Heart right ventricle (tissue), 16 donors: Measurements from ENCODE around the gene RMI1. TPM values are rescaled to one million over a fixed set of nuclear protein-coding genes. Genes with fewer than 3 reads are reported as not detected.

ENCODE experiments used
- ATAC-seq, 8 donors: fragments of 200-7000 bp; cut with Tn5 transposase; one replicate each; pipeline ENCODE4 v1.9.1; 2020; ENCODE audit warnings: mild to moderate bottlenecking in 8 of 8, moderate library complexity in 8 of 8, moderate number of reproducible peaks in 1 of 8
- DNase-seq, 2 donors: peaks; one replicate each; pipeline ENCODE4 v3.0.0-alpha.2; 2020
- H3K27ac ChIP-seq, 10 donors: fragments of 200-600 bp; sonication (generic) in 2 of 10; one replicate each; pipeline versions ENCODE4 v1.5.0 to v1.8.0; 2020 to 2022; ENCODE audit warnings: mild to moderate bottlenecking in 3 of 10
- H3K27me3 ChIP-seq, 7 donors: fragments of 200-600 bp; one replicate each; pipeline ENCODE4 v1.8.0; 2021 to 2022; ENCODE audit warnings: mild to moderate bottlenecking in 2 of 7
- H3K36me3 ChIP-seq, 9 donors: fragments of 200-600 bp; sonication (generic) in 1 of 9; one replicate each; pipeline versions ENCODE4 v1.5.0 to v1.8.0; 2020 to 2022; ENCODE audit warnings: mild to moderate bottlenecking in 2 of 9
- H3K4me1 ChIP-seq, 9 donors: fragments of 200-600 bp; sonication (generic) in 1 of 9; one replicate each; pipeline versions ENCODE4 v1.5.0 to v1.8.0; 2020 to 2022; ENCODE audit warnings: mild to moderate bottlenecking in 4 of 9
- H3K4me3 ChIP-seq, 10 donors: fragments of 200-600 bp; sonication (generic) in 2 of 10; one replicate each; pipeline versions ENCODE4 v1.5.0 to v1.8.0; 2020 to 2022; ENCODE audit warnings: mild to moderate bottlenecking in 7 of 10, moderate library complexity in 2 of 10
- H3K9me3 ChIP-seq, 11 donors: fragments of 200-600 bp in 10 of 11; sonication (generic) in 2 of 11; one replicate each; pipeline versions ENCODE4 v1.5.0 to v1.8.0; 2013 to 2022; ENCODE audit warnings: mild to moderate bottlenecking in 2 of 11, control low read depth in 1 of 11, moderate library complexity in 1 of 11
- WGBS, 2 donors: extraction: QIAGEN DNeasy Blood & Tissue Kit; methylation state at CpG; one replicate each; pipeline ENCODE4 v1.1.7; 2013; ENCODE audit warnings: inconsistent platforms in 1 of 2; 5-methylcytosine and 5-hydroxymethylcytosine counted together
- intact Hi-C, 10 donors: fragments of 100-400 bp; cut with DNase I; formaldehyde crosslinking; loops; one replicate each; pipeline versions ENCODE4 v1.11.1 to v1.14.2; 2022
- polyA plus RNA-seq, 2 donors: library from polyadenylated mRNA; stranded (reverse); fragments of 200-250 nt; gene quantifications; one replicate each; pipeline ENCODE4 v1.2.3, GENCODE V29; 2013
- total RNA-seq, 10 donors: library from RNA; stranded (reverse); fragmentation: NEBNext Ultra II Directional in 3 of 10; extraction: Animal tissue kit (Norgen Biotek cat#: 25700) in 3 of 10; gene quantifications; one replicate each; pipeline versions ENCODE4 v1.2.1 to v1.2.4, GENCODE V29; 2021 to 2023
- TF ChIP-seq, protein P1 (sequence below), 9 donors: fragments of 200-600 bp; sonication (generic) in 2 of 9; IDR thresholded peaks; one replicate each; pipeline versions ENCODE4 v1.5.0 to v1.8.0; 2021 to 2022; ENCODE audit warnings: antibody characterized with exemption in 9 of 9, mild to moderate bottlenecking in 5 of 9, moderate library complexity in 1 of 9
- donor health status: Arrhythmogenic right ventricular cardiomyopathy.
- donor health status: ischemic (EF 13 %, LVEDD 7.1; RV severe dilation, severe dysfunction).
- donor health status: healthy with polysubstance abuse.
- donor health status: DM: no; HTN: yes; CAD: no.
- donor health status: DM: no; HTN: no; CAD: no.
- donor health status: ischemic (EF 25% LVEDD 6.9; RV normal size, moderate dysfunction).
- donor health status: ischemic (EF 25% LVEDD 5.7; RV mildly dilated, moderate dysfunction).
- donor health status: healthy.
- donor health status: DM: yes; HTN: yes; CAD: no.
- donor health status: Ischemic cardiomyopathy.
- donor health status: ischemic (EF 35%, LVEDD 5.7; RV mildly dilated, moderate dysfunction).
- donor health status: nonischemic (EF 11% LVEDD 7.7; RV severe dilation, severe dysfunction).
- donor health status: DM: yes; HTN: yes; CAD: no.
- donor health status: PGD.
- donor health status: ischemic (EF 29% LVEDD 5.4; RV normal size, mild dysfunction).
- donor health status: nonischemic (EF 23%, LVEDD 6.1; RV moderate dilation, normal function).

The RMI1 gene
- total and polyA plus RNA-seq, 12 donors: 2.4 to 9.7 (median 5.4) TPM

DNA sequence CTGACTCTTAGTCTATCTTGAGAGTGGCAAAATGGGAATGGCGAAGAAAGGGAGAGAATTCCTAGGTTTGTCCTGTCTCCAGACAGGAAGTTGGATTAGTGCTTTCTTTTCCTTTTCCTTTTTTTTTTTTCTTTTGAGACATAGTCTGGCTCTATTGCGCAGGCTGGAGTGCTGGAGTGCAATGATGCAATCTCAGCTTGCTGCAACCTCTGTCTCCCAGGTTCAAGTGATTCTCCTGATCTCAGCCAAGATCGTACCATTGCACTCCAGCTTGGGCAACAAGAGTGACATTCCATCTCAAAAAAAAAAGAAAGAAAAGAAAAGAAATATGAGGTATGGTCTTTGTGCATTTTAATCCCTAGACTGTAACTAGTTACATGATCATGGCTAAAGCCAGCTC, 46.8 kb upstream of the RMI1 start:
- H3K4me1 ChIP-seq: peaks cover 0 to 35% (median 8%) of the 10 kb centered on the region in 9 donors
- H3K27me3 ChIP-seq: no peaks in the 10 kb centered on the region
- intact Hi-C loops: loop anchor here in 1 of 10 donors (10.0 kb wide), 1 partner anchor 241 kb away; no protein-coding TSS in a partner anchor
- 74 to 75% methylated on average over 3 of the region's 3 CpGs for WGBS, 2 donors
- ATAC-seq (peak in 1 of 8 donors; percentile 13), DNase-seq (no peak)
- peaks cover 0 to 12% (median 3%) of the 10 kb centered on the region in 9 donors for H3K36me3 ChIP-seq
- no peaks in the 10 kb centered on the region for H3K9me3 ChIP-seq
- no peak overlapping the region for H3K4me3 ChIP-seq
- TF ChIP-seq, protein P1, sequence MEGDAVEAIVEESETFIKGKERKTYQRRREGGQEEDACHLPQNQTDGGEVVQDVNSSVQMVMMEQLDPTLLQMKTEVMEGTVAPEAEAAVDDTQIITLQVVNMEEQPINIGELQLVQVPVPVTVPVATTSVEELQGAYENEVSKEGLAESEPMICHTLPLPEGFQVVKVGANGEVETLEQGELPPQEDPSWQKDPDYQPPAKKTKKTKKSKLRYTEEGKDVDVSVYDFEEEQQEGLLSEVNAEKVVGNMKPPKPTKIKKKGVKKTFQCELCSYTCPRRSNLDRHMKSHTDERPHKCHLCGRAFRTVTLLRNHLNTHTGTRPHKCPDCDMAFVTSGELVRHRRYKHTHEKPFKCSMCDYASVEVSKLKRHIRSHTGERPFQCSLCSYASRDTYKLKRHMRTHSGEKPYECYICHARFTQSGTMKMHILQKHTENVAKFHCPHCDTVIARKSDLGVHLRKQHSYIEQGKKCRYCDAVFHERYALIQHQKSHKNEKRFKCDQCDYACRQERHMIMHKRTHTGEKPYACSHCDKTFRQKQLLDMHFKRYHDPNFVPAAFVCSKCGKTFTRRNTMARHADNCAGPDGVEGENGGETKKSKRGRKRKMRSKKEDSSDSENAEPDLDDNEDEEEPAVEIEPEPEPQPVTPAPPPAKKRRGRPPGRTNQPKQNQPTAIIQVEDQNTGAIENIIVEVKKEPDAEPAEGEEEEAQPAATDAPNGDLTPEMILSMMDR (IDR thresholded peaks at IDR 0.05): no peak
- no peak overlapping the region for H3K27ac ChIP-seq

DNA sequence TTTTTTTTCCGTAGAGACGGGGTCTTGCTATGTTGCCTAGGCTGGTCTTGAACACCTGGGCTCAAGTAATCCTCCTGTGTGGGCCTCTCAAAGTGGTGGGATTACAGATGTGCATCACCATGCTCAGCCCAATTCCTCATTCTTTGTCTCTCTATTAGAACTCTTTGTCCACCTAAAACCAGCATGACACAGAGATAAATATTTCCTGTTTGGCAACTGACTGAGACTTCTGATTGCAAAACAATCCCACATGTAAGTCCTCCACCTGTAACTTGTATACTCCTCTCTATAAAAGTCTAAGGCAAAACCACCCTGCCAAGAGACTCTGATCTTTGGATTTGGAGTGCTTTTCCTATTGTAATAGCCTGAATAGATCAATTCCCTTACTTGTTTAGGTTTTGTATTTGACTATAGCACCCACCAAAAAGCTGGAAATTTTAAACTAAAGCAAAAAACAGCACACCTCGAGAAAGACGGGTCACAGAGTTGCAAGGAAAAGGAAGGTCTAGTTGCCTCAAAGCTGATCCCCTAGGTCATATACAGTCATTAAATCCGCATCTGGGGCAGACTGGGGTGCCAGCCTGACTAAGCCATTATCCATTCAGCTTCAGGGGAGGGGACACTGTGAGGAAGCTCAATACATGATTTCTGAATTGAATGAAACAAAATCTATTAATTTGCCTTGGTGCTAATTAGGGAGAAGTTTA, 45.9 kb upstream of the RMI1 start:
- Histone ChIP-seq H3K36me3 (peaks cover 0 to 21% (median 10%) of the 10 kb centered on the region in 9 donors), H3K27me3 (no peaks in the 10 kb centered on the region), H3K4me1 (peaks cover 0 to 35% (median 8%) of the 10 kb centered on the region in 9 donors), H3K4me3 (no peak overlapping the region), H3K27ac (peak overlapping the region in 1 of 10 donors; percentile 36), H3K9me3 (no peaks in the 10 kb centered on the region)
- DNase-seq (no peak), ATAC-seq (peak in 1 of 8 donors; percentile 8)
- intact Hi-C loops: loop anchor here in 7 of 10 donors (5.0 to 10.0 kb wide), 5 partner anchors 238 to 383 kb away; no protein-coding TSS in a partner anchor
- TF ChIP-seq, protein P1 (IDR thresholded peaks at IDR 0.05): no peak
- WGBS, 2 donors: 76 to 88% methylated on average over 5 of the region's 5 CpGs

DNA sequence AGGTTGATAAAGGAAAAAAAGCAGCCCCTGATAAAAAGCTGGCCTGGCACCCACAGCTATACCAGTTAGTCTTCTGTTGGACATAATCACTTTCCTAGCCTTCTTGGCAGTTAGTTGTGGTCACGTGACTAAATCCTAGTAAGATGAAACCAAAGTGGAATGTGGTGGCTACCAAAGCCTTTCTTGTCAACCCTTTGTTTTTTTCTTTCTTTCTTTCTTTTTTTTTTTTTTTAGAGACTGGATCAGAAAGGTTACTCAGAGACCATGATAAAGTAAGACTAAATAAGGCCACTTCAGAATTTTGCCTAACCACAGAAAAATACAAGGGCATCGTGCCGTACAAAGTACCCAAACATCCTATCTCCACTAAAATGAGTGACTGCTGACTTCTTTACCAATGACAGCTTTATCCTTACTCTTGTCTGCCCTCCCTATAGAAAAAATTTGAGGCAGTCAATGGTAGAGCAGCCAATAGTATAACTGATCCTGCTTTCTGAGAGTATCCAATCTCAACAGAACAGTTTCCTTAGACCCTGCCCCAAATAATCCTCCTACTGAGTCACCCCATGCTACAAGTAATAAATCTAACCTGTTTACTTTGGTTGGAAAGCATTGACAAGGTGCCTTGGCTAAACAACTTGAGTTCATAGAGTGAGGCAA, 45.2 kb upstream of the RMI1 start:
- Histone ChIP-seq H3K4me1 (peaks cover 0 to 35% (median 8%) of the 10 kb centered on the region in 9 donors), H3K9me3 (no peaks in the 10 kb centered on the region), H3K27ac (peak overlapping the region in 1 of 10 donors; percentile 36), H3K4me3 (no peak overlapping the region), H3K36me3 (peaks cover 0 to 28% (median 14%) of the 10 kb centered on the region in 9 donors), H3K27me3 (no peaks in the 10 kb centered on the region)
- intact Hi-C loops: loop anchor here in 7 of 10 donors (5.0 to 10.0 kb wide), 5 partner anchors 237 to 382 kb away; no protein-coding TSS in a partner anchor
- ATAC-seq (peak in 3 of 8 donors; percentile 49 to 66 (median 54)), DNase-seq (no peak)
- TF ChIP-seq, protein P1 (IDR thresholded peaks at IDR 0.05): no peak
- WGBS, 2 donors: 69 to 76% methylated on average over 3 of the region's 3 CpGs

DNA sequence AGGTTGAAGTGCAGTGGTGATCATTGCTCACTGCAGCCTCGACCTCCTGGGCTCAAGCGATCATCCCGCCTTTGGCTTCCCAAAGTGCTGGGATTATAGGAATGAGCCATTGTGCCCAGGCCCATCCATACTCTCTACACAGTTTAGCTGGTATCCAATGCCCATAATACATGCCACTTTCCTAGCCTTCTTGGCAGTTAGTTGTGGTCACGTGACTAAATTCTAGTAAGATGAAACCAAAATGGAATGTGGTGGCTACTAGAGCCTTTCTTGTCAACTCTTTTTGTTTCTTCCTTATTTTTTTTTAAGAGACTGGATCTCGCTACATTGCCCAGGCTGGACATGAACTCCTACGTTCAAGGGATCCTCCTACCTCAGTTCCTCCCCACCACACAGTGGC, 44.1 kb upstream of the RMI1 start:
- Histone ChIP-seq H3K27me3 (no peaks in the 10 kb centered on the region), H3K4me3 (no peak overlapping the region), H3K36me3 (peaks cover 0 to 38% (median 21%) of the 10 kb centered on the region in 9 donors), H3K4me1 (peaks cover 0 to 35% (median 8%) of the 10 kb centered on the region in 9 donors), H3K27ac (no peak overlapping the region), H3K9me3 (no peaks in the 10 kb centered on the region)
- intact Hi-C loops: loop anchor here in 8 of 10 donors (2.0 to 10.0 kb wide), 7 partner anchors 236 to 381 kb away; no protein-coding TSS in a partner anchor
- no peak for DNase-seq
- no peak for ATAC-seq
- WGBS, 2 donors: 82 to 94% methylated on average over 6 of the region's 6 CpGs
- TF ChIP-seq, protein P1 (IDR thresholded peaks at IDR 0.05): no peak
